GM21737 (cell line): Measurements from ENCODE around the gene GPR157.

Source experiments
- ATAC-seq: cut with Tn5 transposase; IDR thresholded peaks from one replicate; pipeline ENCODE4 v1.9.1; 2021; ENCODE audit warnings: mild to moderate bottlenecking, moderate library complexity; ENCODE audit not compliant: unreplicated experiment

GPR157 gene

GRCh38 chr1:9093581-9093980 lies 35.3 kb downstream of the GPR157 start:
- no peak for ATAC-seq

GRCh38 chr1:9093091-9093490 lies 35.8 kb downstream of the GPR157 start:
- no peak for ATAC-seq

GRCh38 chr1:9088807-9089206 lies 40.1 kb downstream of the GPR157 start:
- ATAC-seq, result no peak

- ATAC-seq, result no peak
Measured at GRCh38 chr1:9087411-9088125, 41.3 kb downstream of the GPR157 start.

- ATAC-seq, result no peak
Measured at GRCh38 chr1:9086796-9087195, 42.1 kb downstream of the GPR157 start.

GRCh38 chr1:9086045-9086444 lies 42.9 kb downstream of the GPR157 start:
- ATAC-seq, result no peak

- ATAC-seq, result no peak
Measured at GRCh38 chr1:9085306-9085940, 43.5 kb downstream of the GPR157 start.

- ATAC-seq, result no peak
Measured at GRCh38 chr1:9084906-9085305, 44.0 kb downstream of the GPR157 start.

- ATAC-seq, result no peak
Measured at GRCh38 chr1:9081473-9081872, 47.4 kb downstream of the GPR157 start.

GRCh38 chr1:9080705-9081291 lies 48.1 kb downstream of the GPR157 start:
- ATAC-seq, result no peak

GRCh38 chr1:9079988-9080704 lies 48.8 kb downstream of the GPR157 start:
- peak; percentile 35 for ATAC-seq

GRCh38 chr1:9078752-9079500 lies 50.0 kb downstream of the GPR157 start:
- ATAC-seq, result no peak

- peak; percentile 31 for ATAC-seq
Measured at GRCh38 chr1:9078015-9078751, 50.7 kb downstream of the GPR157 start.

GRCh38 chr1:9075022-9075421 lies 53.9 kb downstream of the GPR157 start:
- ATAC-seq, result no peak

- no peak for ATAC-seq
Measured at GRCh38 chr1:9073143-9073542, 55.8 kb downstream of the GPR157 start.

- no peak for ATAC-seq
Measured at GRCh38 chr1:9071554-9072235, 57.2 kb downstream of the GPR157 start.

GRCh38 chr1:9070486-9070885 lies 58.4 kb downstream of the GPR157 start:
- no peak for ATAC-seq

- peak; percentile 84 for ATAC-seq
Measured at GRCh38 chr1:9069326-9070100, 59.4 kb downstream of the GPR157 start, which contains the start of gene SLC2A5. Gene SLC2A5, minus strand, starts transcription at chr1:9069635. Its CDS starts 99 bp downstream, at chr1:9069536.

GRCh38 chr1:9068981-9069325 lies 59.9 kb downstream of the GPR157 start:
- ATAC-seq, result no peak
